NB4 (cell line): ENCODE data around the gene BBOF1.

Source experiments
- CTCF ChIP-seq: IDR thresholded peaks from one replicate; pipeline ENCODE4 v1.5.1; 2012; ENCODE audit warnings: low read depth, low read length
- MAX ChIP-seq: IDR thresholded peaks from 2 replicates; pipeline ENCODE4 v1.6.1; 2011; ENCODE audit warnings: low read depth, low read length
- MYC ChIP-seq: IDR thresholded peaks from 2 replicates; pipeline ENCODE4 v1.6.1; 2011; ENCODE audit warnings: low read depth, low read length
- POLR2A ChIP-seq: IDR thresholded peaks from 2 replicates; pipeline ENCODE4 v1.6.1; 2011; ENCODE audit warnings: mild to moderate bottlenecking; ENCODE audit not compliant: insufficient read length; ENCODE audit errors: extremely low read depth

- TF ChIP-seq CTCF: no peak
- TF ChIP-seq POLR2A: no peak
- TF ChIP-seq MYC: no peak
- no peak for TF ChIP-seq MAX
Measured at GRCh38 chr14:74109369-74109768, 90.2 kb downstream of the BBOF1 start.
